K562 treated with DMSO at 1 percent for 48 hours (cell line): ENCODE results near the gene IWS1. TPM values are rescaled to one million over a fixed set of nuclear protein-coding genes. Genes with fewer than 3 reads are reported as not detected.

ENCODE experiments used
- total RNA-seq: library from RNA; unstranded; fragments of 300-600 nt; gene quantifications from 2 replicates; pipeline ENCODE4 v1.2.3, GENCODE V29; 2022; ENCODE audit warnings: low replicate concordance; ENCODE audit errors: extremely low read depth

Gene IWS1
- total RNA-seq, result not detected in 2 replicates

GRCh38 chr2:127526132-127527000 is at the start of gene IWS1:
Gene IWS1 (minus strand): TSS chr2:127526489. CDS start chr2:127526208, 281 bp downstream.

DNA sequence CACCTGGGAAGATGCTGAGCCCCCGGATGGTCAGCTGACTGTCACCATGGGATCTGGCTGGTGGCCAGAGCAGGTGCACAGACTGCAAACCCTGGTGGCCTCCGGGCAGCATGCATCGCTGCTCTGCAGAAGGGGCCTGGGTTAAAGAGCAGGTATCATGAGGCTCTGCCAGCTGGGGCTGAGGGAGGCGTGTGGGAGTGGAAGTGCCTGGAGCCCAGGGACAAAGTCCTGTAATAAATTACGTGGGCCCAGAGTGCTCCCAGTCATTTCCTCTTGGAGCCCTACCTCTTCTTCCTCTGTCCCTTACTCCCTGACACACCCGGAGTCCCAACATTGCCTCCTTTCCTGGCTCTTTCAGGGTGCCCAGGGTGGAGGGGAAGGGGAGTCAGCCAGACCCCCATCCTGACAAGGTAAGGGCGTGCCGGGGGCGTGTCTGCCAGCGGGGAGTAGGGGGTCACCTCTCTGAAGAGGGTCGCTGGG is 9.2 kb upstream of the IWS1 start, which contains the start of gene MYO7B:
MYO7B (plus strand) TSS at position 262 of the 480 bp plus-strand sequence. CDS start 24,040 bp downstream, outside the sequence.

Other genes with a start within 250 kb of the IWS1 start
- gene ERCC3, start 232.3 kb downstream of the IWS1 start, total RNA-seq, result not detected in 2 replicates
- not detected in 2 replicates for gene MAP3K2, start 138.5 kb downstream of the IWS1 start, total RNA-seq
- not detected in 2 replicates for gene PROC, start 108.1 kb downstream of the IWS1 start, total RNA-seq
- not detected in 2 replicates for gene MYO7B, start 9.2 kb upstream of the IWS1 start, total RNA-seq
- not detected in 2 replicates for gene GPR17, start 119.7 kb upstream of the IWS1 start, total RNA-seq
- not detected in 2 replicates for gene LIMS2, start 149.0 kb upstream of the IWS1 start, total RNA-seq
- gene SFT2D3, start 175.0 kb upstream of the IWS1 start, total RNA-seq, result not detected in 2 replicates